Measurements from ENCODE around the gene IRAK4.
A peak's percentile ranks its signal among the peaks of the same experiment; 100 is the strongest.

Gene IRAK4

DNA sequence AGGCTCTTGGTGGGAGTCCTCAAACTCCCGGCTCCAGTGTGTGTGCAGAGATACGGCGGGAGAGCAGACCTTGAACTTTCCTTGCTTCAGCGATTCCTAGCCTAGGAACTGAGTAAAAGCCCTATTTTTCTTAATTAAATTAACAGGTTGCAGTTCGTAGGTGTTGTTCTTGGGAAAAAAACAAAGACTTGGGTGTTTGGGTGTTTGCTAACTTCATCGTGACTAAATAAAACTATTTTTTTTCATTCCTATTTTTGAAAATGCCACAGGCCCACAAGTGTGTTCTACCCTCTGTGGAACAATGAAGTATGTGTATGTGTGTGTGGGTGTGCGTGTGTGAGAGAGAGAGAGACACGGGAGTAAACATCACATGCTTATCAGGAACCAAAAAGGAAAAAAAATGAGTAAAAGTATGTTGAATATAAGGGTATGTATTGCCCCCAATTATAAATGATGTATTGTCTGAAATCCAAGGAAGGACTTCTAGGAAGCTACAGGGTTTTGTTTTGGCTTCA lies 77.8 kb downstream of the IRAK4 start:
- peak; percentile 19 for DNase-seq (ENCODE audit: low spot score)
